HG03558 (cell line): ENCODE measurements around the gene NOL4L.

ENCODE experiments used
- ATAC-seq: cut with Tn5 transposase; IDR thresholded peaks from one replicate; pipeline ENCODE4 v1.9.1; 2021; ENCODE audit warnings: moderate number of reproducible peaks; ENCODE audit not compliant: unreplicated experiment; ENCODE audit errors: extremely low read depth

The NOL4L gene

DNA sequence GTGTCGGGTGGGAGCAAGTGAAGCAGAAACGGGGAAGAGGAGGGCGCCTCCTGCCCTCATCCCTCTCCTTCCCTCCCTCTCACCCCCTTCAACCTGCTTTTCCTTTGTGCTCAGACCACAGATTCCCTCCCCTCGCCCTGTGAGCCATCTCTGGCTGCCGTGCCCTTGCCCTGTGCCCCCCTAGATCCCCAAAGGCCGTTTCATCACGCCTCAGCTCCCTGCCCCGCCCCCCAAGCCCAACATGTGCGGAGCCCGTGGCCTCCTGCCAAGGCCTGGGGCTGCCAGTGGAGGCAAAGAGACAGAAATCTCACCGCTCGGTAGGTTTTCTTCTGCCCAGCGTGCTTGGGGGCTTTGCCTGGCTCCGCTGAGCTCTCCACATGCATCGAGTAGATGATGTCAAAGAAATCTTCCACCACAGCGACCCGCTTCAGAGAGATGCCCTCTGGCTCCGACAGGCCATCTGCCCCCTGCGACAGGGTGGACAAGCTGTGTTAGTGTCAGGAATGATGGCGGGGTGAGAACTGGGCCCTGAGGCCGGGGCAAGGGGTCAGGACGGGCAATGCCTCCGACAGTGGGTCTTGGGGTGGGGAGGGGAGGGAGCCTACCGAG, 57.6 kb downstream of the NOL4L start:
- no peak for ATAC-seq

DNA sequence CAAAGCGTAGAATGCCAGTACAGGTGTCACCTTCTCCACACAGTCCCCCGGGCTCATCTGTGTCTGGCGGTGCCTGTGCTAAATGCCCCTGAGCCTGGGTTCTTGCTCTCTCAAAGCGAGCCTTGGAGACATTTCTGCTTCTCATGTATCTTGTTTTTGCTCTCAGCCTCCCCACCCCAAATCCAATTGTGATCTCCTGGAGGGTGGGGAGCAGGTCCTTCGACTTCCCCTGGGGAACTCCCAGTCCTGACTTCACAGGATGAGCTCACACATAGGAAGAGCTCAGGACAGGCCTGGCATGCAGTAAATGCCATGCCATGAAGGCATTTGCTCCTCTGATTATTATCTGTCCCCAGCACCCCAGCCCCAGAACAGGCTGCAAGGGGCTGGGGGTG, 58.1 kb downstream of the NOL4L start:
- no peak for ATAC-seq

DNA sequence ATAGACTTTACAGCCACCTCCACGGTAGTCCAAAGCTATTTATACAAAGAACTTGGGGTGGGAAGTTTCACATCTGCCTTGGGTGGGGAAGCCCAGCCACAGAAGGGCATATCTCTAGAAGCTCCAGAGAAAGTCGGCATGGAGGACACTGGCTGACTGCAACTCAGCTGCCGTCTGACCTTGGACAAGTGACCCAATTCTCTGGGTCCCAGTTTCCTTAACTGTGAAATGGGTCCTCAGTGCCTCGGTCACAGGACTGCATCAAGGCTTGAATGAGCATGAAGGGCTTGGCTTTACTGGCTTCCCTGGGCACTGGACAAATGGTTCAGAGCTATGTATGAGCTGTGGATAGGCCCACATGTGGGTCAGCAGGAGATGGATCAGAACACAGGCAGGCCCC, 58.6 kb downstream of the NOL4L start:
- no peak for ATAC-seq

DNA sequence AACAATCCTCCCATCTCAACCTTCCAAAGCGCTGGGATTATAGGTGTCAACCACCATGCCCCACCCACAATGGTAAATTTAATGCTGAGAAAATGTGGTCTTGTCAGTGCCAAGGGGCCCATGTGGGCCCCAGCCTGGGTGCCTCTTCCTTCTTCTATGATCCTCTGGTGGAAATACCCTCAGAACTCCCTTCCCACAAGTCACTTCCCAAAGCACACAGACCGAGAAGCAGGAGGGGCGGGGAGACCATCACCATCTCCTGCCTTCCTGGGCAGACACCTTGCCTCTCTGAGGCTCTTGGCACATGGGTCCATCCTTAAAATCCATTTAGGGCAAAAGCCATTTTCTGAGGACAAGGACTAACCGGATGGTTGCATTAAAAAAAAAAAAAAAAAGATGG, 59.0 kb downstream of the NOL4L start:
- no peak for ATAC-seq

DNA sequence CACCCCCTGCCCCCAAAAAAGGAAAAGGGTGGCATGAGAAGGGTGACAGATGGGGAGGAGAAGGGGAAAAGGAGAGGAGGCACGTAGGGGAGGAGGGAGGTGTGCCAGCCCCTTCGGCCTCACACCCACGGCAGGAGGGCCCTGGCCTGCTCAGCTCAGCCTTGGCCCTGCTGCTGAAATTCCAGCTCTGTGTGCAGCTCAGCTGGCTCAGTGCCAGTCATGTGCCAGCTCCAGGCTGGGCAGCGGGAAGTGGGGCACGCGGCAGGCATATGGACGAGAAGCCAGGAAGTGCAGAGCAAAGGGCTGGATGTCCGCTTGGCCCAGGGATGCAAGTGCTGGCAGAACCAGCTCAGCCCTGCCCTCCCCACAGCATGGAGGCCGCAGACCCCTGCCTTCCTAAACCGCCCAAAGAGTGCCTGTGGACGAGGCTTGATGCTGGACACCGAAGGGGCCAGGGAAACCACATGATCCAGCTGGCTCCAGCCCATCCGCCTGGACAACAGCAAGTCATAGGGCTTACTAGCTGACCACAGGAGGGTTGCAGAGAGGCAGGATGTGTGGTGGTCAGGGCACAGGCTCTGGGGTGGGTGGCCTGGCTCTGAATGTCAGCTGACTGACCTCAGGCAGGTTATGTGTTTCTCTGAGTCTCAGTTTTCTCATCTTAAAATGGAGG, 60.2 kb downstream of the NOL4L start:
- no peak for ATAC-seq

DNA sequence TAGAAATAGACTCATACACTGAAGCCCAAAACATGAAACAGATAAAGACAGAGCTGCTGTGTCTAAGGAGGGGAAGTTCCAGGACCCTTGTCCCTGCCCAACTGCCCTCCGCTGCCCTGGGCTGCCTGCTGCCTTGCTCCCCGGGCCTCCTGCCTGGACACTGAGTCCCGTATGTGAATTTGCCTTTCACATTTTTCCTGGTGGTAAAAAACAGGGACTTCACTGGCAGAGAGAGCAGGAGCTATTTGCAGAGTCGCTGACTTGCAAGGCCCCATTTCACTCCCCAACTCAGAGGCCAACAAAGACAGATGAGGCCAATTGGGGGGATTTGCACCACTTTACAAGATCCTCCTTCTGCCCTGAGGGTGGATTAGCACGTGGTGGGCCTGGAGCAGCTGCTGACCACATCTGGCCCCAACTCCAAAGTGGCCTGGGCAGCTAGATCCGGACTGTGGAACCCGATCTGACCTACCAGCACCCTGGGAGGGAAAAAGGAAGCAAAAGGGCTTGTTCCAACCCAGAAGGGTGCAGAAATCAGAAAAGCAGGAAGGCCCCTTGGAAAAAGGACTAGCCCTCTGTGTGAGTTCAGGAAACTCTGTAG, 61.4 kb downstream of the NOL4L start:
- no peak for ATAC-seq

DNA sequence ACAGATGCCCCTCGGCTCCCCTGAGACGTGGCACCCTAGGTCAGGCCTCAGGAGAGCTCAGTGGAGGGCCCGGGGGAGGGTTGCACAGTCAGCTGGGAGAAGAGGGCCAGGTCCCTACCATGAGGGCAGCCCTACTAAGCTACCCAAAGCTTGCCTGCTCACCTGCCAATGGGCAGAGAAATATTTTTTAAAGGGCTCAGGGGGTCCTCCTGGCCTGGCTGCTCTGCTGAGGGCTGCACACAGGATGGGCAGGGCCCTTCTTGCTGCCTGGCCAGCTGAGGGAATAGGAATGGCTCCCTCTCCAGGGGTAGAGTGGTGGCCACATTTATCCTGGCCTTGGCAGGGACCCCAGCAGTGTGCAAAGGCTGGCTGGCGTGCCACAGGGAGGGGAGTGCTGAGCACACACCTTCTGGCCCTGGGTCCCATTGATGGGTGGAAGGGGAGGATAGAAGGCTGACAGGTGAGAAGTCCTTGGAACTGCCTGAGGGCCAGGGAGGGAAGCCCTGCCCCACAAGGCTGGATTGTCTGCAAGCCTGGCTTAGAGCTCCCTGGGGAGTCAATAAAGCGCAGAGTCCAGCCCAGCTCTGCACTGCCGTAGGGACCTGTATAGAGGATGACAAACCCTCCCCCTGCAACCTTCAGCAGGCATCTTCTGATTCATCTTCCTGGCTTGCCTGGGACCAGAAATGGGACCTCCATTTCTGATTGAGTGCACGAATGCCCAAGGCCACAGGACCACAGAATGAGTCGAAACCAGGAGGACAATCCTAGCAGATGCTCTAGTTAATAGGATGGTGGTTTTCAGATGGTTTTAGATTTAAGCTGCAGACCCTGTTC, 62.1 kb downstream of the NOL4L start:
- ATAC-seq: no peak

DNA sequence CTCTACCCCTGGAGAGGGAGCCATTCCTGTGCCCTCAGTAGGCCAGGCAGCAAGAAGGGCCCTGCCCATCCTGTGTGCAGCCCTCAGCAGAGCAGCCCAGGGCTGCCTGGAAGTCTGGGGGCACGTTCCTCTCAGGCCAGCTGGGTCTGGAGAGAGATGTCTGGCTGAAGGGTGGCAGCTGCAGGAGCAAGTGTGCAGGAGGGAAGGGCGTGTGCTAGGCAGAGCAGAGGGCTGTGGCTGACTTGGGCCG, 62.7 kb downstream of the NOL4L start:
- ATAC-seq: no peak

DNA sequence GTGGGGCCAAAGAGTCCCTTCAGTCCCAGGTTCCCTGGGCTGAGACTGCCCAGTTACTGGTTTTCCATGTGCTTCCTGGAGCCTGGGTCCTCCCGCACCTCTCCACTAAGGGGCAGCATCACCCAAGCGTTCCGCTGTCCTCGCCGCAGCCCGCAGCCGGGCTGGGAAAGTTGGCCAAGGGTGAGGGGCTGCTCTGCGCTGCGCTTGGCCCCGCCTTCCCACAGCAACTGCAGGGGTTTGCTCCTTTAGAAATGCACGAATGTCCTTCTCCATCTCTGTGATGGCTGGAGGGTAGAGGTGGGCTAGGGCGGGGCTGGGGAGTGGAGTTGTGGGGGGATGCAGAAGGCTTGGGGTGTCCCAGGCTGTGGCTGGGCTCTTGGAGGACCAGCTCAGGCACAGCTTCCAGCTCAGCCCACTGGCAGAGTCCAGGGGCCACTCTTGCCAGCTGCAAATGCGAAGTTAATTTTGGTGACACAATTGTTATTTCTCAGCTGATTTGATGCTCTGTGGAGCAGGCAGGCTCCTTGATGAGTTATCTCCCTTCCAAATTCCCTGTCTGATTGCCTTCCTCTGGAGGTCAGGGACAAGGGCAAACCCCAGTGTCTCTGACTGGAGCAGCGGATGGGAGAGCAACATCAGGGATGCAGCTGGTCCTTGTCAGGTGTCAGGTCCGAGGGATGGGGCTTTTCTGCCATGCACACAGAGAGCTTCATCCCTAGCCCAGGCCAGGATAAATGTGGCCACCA, 63.2 kb downstream of the NOL4L start:
- no peak for ATAC-seq

DNA sequence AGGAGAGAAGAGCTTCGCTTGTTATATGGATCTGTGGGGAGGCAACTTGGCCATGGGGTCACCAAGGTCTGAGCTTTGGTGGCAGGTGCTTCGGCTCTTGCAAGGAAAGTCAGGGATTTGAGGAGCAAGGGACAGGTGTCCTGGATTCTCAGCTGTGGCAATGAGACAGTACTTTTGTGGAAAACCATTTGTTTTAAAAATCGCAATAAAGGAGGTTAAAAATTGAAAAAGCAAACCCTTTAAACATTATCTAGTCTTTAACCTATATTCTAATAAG, 64.3 kb downstream of the NOL4L start:
- ATAC-seq: no peak

DNA sequence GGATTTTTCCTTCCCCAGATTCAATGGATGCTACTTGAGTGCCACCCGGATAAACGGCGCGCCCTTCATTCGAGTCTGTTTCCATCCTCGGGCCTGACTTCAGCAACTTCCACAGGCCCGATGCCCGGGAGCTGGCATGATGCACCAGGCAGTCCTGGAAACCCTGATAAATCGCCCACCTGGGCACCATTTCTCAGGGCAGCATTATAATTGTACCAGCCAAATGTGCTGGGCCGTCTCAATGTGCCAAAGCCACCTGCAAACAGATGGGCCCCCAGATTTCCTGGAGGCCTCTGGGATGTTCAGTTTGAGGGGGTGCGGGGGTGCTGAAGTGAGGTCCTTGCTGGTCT, 65.8 kb downstream of the NOL4L start:
- ATAC-seq: no peak

DNA sequence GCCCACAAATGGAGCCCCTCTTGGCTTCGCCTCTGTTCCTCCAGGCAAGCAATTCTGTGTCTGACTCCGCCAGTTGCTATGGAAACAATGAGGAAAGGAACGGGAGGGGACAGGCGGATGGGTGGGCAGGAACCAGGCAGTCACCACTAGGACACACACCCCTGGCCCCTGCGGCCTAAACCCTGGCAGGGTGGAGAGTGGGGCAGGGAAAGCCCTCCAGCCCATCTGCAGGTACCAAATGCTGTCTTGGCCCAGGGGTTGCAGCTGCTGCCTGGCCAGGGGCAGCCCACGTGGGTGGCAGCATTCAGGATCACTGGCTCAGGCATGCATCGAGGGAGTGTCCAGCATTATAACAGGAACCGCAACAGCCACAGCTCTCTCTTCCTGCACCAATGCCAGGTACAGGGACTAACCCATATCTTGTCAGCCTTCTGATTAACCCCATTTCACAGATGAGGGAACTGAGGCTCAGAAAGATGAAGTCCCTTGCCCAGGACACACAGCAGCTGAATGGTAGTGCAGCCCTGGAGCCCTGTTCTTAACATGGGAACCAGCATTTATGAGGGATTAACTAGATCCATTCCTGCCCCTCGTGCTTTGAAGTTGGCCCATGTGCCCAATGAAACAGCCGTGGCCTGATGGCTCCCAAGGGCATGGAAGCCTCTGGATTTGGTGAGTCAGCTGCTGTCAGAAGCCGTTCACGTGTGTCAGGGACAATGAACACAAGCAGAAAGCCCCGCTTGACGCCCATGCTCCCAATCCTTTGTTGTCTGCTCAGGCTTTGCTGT, 66.3 kb downstream of the NOL4L start:
- no peak for ATAC-seq

DNA sequence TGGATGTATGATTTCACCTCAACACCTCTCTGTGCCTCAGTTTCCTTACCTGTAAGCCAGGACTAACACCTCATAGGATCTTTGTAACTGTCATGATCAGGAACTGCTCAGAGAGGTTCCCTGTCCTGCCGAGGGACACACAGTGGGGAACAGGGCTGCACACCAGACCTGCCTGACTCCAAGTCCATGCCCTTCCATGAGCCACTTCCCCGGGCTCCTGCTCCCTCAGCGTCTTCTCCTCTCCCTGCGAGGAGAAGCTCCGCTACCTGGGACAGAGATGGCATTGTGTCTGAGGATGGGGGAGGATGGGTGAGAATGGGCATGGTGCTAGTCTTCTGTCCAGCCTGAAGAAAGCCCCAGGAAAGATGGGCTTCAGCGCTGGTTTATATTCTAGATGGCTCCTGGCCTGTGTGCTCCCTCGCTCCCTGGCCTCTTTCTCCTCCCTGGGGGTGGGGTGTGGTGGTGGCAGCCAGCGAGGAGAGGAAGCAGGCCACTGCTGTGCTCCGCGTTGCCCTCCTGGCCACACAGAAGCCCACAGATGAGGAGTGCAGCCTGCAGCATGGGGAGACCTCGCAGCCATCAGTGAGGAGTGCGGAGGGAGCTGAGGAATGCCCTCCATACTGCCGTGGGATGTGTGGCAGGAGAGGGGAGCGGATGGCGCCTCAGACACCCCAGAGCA, 67.1 kb downstream of the NOL4L start:
- ATAC-seq: no peak

DNA sequence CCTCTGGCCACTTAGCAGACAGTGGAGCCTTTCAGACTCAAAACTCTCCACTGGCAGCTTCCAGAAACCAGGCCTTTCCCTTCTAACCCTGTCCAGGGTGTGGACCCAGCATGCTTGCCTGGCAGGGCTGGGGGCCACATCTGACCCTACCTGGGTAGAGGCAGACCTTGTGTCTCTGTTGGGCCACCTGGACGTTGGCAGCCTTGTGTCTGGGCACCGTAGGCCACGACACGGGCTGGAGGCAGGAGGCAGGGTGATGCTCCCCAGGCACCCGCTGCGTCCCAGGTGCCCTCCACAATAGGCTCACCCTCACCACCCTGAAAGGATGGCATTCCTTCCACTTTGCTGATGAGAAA, 67.6 kb downstream of the NOL4L start:
- ATAC-seq: no peak

DNA sequence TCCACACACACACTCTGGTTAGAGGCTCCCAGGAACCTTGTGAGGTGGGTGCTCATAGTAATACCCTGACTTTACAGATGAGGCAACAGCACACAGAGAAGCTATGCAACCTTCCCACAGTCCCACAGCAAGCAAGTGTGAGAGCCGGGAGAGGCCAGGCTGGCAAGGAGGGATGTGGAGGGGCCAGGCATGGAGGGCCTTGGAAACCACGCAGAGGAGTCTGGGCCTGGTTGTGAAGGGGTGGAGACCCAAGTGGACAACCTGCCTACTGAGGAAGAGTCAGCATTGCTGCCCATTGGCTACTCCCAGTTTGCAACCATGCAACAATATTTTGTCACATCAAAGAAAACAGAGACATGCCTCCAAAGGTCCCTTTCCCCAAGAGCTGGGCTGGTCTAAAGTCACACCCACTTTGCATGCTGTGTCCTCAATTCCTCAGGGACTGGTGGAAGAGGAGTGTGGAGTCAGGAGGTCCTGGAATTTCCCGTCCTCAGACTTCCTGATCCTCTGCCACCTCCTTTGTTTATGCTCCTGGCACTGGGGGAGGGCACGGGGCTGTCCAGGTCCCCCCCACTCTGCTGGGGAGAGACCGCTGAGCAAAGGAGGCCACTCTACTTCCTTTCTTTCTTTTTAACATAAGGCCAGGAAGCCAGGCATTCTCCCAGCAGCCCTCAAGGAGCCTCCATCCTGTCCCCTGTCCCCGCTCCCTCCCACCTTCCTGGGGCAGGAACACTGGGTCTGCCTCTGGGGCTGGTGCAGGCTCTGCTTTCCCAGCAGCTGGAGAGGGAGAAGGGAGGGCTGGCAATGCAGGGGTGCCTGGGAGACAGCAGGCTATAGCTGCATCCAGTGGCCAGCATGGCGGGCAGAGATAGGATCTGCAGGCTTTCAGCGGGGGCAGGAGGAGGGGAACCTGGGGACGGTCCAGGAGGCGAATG, 68.3 kb downstream of the NOL4L start:
- no peak for ATAC-seq

DNA sequence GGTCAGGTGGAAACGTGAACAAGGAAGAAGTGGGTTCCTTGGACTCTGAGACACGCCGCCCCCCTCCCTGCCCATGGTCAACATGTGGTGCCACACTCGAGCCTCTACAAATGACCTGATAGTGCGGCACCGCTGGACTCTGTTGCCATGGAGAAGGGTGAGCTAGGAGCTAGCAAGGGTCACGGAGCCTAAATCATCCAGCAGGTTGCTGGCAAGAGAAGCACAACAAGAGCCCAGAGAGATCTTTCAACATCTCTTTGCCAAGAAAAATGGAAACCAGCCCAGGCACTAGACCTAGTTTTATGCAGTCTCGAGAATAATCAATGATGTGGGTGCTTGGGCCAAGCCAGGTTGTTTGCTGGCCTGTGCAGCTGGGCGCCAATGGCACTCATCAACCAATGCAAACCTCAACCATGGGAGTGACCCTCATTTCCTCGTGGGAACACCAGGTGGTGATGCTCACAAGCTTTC, 69.5 kb downstream of the NOL4L start:
- no peak for ATAC-seq

DNA sequence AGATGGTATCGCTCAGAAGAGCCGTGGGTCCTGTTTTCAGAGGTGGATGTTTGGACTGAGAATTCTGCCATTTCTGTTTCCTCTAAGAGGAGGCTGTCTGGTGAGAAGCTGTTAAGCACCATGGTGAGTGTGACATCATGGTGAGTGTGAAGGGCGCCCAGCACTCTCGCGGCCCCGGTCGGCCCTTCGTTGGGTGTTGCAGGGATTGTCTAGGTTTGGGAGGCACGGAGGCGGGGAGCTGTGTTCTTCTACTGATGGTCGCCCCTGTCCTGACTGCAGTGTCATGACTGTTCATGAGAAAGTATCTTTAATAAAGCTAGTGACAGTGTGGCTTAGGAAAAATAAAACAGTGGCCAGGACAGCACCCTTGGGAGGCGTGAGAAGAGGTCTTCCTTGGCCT, 70.4 kb downstream of the NOL4L start:
- ATAC-seq: no peak

DNA sequence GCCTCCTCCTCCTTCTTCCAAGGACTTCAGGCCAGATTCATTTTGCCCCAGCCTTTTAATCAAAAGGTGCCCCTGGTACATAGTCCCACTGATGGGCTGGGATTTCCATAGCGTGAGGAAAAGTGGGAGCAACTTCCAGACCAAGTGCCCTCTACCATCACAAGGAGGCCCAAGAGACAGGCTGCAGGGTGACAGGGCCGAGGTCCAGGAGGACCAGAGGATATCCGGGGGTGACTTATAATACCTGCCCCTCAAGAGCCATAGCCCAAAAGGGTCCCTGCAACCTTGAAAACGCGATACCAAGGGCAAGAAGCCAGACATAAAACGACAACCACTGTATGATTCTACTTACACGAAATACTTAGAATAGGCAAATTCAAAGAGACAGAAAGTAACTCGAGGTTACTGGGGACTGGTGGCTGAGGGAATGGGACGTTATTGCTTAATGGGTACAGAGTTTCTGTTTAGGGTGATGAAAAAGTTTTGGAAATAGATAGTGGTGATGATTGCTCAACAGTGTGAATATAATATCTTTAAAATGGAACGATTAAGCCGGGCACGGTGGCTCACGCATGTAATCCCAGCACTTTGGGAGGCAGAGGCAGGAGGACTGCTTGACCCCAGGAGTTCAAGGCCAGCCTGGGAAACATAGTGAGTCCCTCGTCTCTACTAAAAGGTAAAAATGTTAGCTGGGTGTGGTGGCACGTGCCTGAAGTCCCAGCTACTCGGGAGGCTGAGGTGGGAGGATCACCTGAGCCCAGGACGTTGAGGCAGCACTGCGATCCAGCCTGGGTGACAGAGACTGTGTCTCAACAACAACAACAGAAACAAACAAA, 71.9 kb downstream of the NOL4L start:
- no peak for ATAC-seq
